WERI-Rb-1 (cell line): Measurements from ENCODE around the gene PUM2.
"Not testable (repeated sequence)": the region's sequence is repeated elsewhere in the genome, so short reads cannot be mapped to it uniquely, and the experiment has no call there.

ENCODE experiments used
- DNase-seq: peaks from one replicate; pipeline ENCODE4 v3.0.0-alpha.2; 2020
- H3K27ac ChIP-seq: fragments of 250-450 bp; sonication (Bioruptor Pico); 2 replicates; pipeline ENCODE4 v1.5.1; 2020; ENCODE audit warnings: mild to moderate bottlenecking, moderate library complexity
- H3K27me3 ChIP-seq: fragments of 250-450 bp; sonication (Bioruptor Pico); 2 replicates; pipeline ENCODE4 v1.5.1; 2021; ENCODE audit warnings: mild to moderate bottlenecking, low read depth, moderate library complexity; ENCODE audit not compliant: insufficient read depth, severe bottlenecking
- H3K36me3 ChIP-seq: fragments of 250-450 bp; sonication (Bioruptor Pico); 2 replicates; pipeline ENCODE4 v1.5.1; 2020; ENCODE audit warnings: mild to moderate bottlenecking, moderate library complexity
- H3K4me3 ChIP-seq: 2 replicates; pipeline ENCODE4 v1.5.1; 2011; ENCODE audit warnings: low read depth, mild to moderate bottlenecking, control low read depth, low read length
- H3K9me3 ChIP-seq: fragments of 250-450 bp; sonication (Bioruptor Pico); 2 replicates; pipeline ENCODE4 v1.5.1; 2021; ENCODE audit warnings: mild to moderate bottlenecking, moderate library complexity; ENCODE audit not compliant: severe bottlenecking
- TF ChIP-seq, protein P1 (sequence below): IDR thresholded peaks from 2 replicates; pipeline ENCODE4 v1.5.1; 2011; ENCODE audit warnings: low read depth, mild to moderate bottlenecking, control low read depth, inconsistent platforms, low read length

PUM2 gene

DNA sequence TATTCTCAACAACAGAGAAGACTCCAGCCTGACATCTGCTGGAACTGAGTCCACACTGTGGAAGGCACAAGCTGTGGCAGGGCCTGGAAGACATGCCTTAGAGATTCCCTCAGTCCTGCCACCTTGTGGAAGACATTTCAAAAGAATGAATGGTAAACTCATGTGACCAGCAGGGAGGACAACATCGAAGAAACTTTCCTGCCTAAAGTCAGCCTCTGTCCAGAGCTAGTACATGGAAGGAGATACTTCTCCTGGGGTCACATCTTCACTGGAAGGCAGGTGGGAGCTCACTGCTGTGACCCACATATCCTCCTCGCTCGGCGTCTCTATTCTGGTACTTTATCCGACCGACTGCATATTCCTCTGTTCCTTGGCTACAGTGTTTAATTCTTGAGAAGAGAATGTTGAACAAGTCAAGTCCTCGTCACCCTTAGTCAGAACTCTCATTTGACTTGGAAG lies 59.5 kb downstream of the PUM2 start:
- TF ChIP-seq, protein P1, sequence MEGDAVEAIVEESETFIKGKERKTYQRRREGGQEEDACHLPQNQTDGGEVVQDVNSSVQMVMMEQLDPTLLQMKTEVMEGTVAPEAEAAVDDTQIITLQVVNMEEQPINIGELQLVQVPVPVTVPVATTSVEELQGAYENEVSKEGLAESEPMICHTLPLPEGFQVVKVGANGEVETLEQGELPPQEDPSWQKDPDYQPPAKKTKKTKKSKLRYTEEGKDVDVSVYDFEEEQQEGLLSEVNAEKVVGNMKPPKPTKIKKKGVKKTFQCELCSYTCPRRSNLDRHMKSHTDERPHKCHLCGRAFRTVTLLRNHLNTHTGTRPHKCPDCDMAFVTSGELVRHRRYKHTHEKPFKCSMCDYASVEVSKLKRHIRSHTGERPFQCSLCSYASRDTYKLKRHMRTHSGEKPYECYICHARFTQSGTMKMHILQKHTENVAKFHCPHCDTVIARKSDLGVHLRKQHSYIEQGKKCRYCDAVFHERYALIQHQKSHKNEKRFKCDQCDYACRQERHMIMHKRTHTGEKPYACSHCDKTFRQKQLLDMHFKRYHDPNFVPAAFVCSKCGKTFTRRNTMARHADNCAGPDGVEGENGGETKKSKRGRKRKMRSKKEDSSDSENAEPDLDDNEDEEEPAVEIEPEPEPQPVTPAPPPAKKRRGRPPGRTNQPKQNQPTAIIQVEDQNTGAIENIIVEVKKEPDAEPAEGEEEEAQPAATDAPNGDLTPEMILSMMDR: peak; percentile 81
- Histone ChIP-seq H3K27me3 (no peaks in the 10 kb centered on the region), H3K9me3 (no peaks in the 10 kb centered on the region), H3K4me3 (no peak overlapping the region), H3K27ac (no peak overlapping the region), H3K36me3 (peaks cover 87% of the 10 kb centered on the region)
- peak; percentile 83 for DNase-seq

DNA sequence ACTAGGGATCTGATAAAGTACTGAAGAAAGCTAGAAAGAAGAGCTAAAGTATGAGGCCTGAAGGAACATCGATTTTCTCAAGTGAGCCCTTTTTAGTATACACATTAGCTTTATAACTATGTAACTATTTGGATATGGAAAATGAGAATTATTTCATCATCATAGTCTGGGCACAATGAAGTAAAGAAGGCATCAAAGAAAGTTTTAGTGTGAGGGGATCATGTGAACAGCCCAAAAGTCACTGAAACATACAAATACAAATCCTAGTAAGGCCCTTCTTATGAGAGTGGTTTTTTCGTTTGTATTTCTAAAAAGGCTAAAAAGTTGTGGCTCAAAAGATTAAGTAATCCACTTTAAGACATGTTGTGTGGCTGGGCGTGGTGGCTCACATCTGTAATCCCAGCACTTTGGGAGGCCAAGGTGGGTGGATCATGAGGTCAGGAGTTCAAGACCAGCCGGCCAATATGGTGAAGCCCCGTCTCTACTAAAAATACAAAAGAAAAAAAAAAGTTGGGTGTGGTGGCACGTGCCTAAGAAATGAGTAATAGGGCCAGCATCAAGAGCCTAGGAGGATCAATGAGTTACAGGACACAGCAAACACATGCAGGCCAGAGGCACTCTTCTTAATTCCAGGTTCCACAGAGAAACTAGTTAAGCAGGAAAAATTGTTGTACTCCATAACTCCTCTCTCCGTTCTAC lies 61.9 kb downstream of the PUM2 start:
- peaks cover 89% of the 10 kb centered on the region for H3K36me3 ChIP-seq
- no peaks in the 10 kb centered on the region for H3K27me3 ChIP-seq
- H3K27ac ChIP-seq: no peak overlapping the region
- TF ChIP-seq, protein P1: no peak
- no peak for DNase-seq
- no peak overlapping the region for H3K4me3 ChIP-seq
- H3K9me3 ChIP-seq: no peaks in the 10 kb centered on the region

- peaks cover 94% of the 10 kb centered on the region for H3K36me3 ChIP-seq
- no peak for DNase-seq
- no peak overlapping the region for H3K4me3 ChIP-seq
- TF ChIP-seq, protein P1: no peak
- no peak overlapping the region for H3K27ac ChIP-seq
- H3K27me3 ChIP-seq: no peaks in the 10 kb centered on the region
- no peaks in the 10 kb centered on the region for H3K9me3 ChIP-seq
These were observed 67.6 kb downstream of the PUM2 start for GRCh38 chr2:20282916-20283592.

DNA sequence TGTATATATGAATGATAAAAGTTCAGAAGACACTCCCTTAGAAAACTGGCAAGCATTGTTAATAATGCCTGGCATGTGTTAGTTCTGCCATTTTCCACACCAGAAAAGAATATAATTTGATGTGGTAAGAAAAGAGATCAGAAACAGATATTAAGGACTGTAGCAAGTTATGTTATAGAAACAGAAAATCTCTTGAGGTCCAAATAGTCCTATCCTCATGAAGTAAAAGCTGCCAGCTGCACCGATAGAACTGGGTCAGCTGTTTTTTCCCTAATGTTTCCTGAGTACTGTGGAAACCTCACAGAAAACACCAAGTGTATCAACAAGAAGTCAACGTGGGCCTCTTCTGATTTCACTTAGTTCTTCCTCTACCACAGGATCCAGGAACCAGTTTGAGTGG lies 68.8 kb downstream of the PUM2 start:
- Histone ChIP-seq H3K27me3 (no peaks in the 10 kb centered on the region), H3K9me3 (no peaks in the 10 kb centered on the region), H3K36me3 (peaks cover 94% of the 10 kb centered on the region), H3K27ac (no peak overlapping the region), H3K4me3 (no peak overlapping the region)
- no peak for DNase-seq
- TF ChIP-seq, protein P1: no peak

- Histone ChIP-seq H3K4me3 (no peak overlapping the region), H3K36me3 (peaks cover 78% of the 10 kb centered on the region), H3K9me3 (no peaks in the 10 kb centered on the region), H3K27me3 (no peaks in the 10 kb centered on the region), H3K27ac (no peak overlapping the region)
- DNase-seq: no peak
- TF ChIP-seq, protein P1: no peak
These were observed 77.6 kb downstream of the PUM2 start for GRCh38 chr2:20273042-20273441.

DNA sequence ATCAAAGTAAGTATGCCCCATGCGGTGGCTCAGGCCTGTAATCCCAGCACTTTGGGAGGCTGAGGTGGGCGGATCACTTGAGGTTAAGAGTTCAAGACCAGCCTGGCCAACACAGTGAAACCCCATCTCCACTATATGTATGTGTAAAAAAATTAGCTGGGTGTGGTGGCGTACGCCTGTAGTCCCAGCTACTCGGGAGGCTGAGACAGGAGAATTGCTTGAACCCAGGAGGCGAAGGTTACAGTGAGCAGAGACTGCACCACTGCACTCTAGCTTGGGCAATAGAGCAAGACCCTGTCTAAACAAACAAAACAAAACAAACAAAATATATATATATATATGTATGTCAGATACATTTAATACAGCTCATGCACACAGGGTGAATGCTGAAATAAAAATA lies 82.3 kb downstream of the PUM2 start:
- not testable (repeated sequence) for H3K9me3 ChIP-seq, H3K27ac ChIP-seq, H3K4me3 ChIP-seq, H3K27me3 ChIP-seq, DNase-seq
- peaks cover 72% of the 10 kb centered on the region for H3K36me3 ChIP-seq
